Skeletal muscle satellite cell (primary cell): ENCODE measurements around the gene MYO15A. TPM values are rescaled to one million over a fixed set of nuclear protein-coding genes. Genes with fewer than 3 reads are reported as not detected.

Experiments used
- H3K27me3 ChIP-seq: 2 replicates; pipeline ENCODE4 v1.7.0; 2013; ENCODE audit warnings: low read length; ENCODE audit not compliant: control insufficient read depth, insufficient read depth
- H3K36me3 ChIP-seq: 2 replicates; pipeline ENCODE4 v1.7.0; 2013; ENCODE audit warnings: mild to moderate bottlenecking, control low read depth, low read length; ENCODE audit not compliant: insufficient read depth
- H3K4me1 ChIP-seq: 2 replicates; pipeline ENCODE4 v1.7.0; 2013; ENCODE audit warnings: low read length; ENCODE audit not compliant: control insufficient read depth, insufficient read depth
- H3K4me2 ChIP-seq: 2 replicates; pipeline ENCODE4 v1.7.0; 2013; ENCODE audit warnings: mild to moderate bottlenecking, low read length
- H3K4me3 ChIP-seq: 2 replicates; pipeline ENCODE4 v1.7.0; 2013; ENCODE audit warnings: low read length
- H3K9ac ChIP-seq: 2 replicates; pipeline ENCODE4 v1.7.0; 2013; ENCODE audit warnings: mild to moderate bottlenecking, low read depth, low read length, moderate library complexity
- H3K9me3 ChIP-seq: replicated peaks from 2 replicates; pipeline ENCODE4 v1.7.0; 2013; ENCODE audit warnings: mild to moderate bottlenecking, control low read depth, low read length
- total RNA-seq: library from RNA; depleted of rRNA; stranded (reverse); fragments of >200 nt; gene quantifications from 2 replicates; pipeline ENCODE4 v1.2.3, GENCODE V29; 2012; rRNA removed

MYO15A gene, protein sequence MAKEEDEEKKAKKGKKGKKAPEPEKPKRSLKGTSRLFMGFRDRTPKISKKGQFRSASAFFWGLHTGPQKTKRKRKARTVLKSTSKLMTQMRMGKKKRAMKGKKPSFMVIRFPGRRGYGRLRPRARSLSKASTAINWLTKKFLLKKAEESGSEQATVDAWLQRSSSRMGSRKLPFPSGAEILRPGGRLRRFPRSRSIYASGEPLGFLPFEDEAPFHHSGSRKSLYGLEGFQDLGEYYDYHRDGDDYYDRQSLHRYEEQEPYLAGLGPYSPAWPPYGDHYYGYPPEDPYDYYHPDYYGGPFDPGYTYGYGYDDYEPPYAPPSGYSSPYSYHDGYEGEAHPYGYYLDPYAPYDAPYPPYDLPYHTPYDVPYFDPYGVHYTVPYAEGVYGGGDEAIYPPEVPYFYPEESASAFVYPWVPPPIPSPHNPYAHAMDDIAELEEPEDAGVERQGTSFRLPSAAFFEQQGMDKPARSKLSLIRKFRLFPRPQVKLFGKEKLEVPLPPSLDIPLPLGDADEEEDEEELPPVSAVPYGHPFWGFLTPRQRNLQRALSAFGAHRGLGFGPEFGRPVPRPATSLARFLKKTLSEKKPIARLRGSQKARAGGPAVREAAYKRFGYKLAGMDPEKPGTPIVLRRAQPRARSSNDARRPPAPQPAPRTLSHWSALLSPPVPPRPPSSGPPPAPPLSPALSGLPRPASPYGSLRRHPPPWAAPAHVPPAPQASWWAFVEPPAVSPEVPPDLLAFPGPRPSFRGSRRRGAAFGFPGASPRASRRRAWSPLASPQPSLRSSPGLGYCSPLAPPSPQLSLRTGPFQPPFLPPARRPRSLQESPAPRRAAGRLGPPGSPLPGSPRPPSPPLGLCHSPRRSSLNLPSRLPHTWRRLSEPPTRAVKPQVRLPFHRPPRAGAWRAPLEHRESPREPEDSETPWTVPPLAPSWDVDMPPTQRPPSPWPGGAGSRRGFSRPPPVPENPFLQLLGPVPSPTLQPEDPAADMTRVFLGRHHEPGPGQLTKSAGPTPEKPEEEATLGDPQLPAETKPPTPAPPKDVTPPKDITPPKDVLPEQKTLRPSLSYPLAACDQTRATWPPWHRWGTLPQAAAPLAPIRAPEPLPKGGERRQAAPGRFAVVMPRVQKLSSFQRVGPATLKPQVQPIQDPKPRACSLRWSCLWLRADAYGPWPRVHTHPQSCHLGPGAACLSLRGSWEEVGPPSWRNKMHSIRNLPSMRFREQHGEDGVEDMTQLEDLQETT (N-terminal part only)
- total RNA-seq: under 0.01 and 0.51 TPM in 2 replicates

DNA sequence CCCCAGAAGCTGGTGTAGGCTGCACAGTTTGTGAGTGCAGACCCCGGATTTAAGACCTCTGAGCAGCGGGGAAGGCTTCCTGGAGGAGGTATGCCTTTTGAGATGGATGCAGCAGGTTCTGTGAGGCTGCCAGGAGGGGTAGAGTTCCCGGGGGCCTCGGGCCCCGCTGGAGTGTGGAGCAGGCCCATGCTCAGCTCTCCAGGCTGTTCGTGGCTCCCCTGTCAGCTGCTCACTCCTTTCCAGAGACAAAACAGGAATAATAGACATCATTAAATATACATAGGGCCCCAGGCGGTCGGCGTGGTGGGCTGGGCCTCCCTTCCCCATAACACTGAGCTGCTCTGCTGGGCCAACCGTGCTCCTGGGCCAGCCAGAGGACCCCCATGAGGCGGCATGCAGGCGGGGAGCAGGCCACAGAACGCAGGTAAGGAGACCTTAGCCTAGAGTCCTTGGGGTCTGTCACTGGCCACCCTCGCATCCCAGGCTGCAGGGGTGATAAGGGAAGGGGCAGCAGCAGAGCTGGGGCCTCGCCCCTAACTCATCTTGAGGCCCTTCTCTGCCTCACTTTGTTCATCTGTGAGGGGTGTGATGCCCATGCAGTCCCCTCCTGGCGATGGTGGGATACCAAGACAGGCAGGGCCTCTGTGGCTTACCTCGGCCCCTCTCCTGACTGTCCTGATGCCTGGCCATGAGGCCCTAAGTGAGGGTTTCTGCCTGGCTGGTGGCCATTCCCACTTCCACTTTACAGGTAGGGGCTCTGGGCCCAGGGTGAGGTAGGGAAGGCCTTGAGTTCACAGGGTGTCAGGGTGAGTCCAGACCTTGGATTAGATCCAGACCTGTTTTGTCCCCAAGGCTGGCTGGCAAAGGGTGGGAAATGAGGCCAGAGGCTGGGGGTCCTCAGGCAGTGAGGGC, at the start of gene MYO15A:
MYO15A (plus strand) TSS at position 356 of the 912 bp plus-strand sequence. CDS start 10,045 bp downstream, outside the sequence.
- Histone ChIP-seq H3K27me3 (no peaks in the 10 kb centered on the region), H3K4me3 (no peak within 1 kb of the TSS), H3K9me3 (no peaks in the 10 kb centered on the region), H3K4me2 (no peak within 1 kb of the TSS), H3K36me3 (peaks cover 12% of the 10 kb centered on the region), H3K4me1 (no peaks in the 10 kb centered on the region), H3K9ac (no peak within 1 kb of the TSS)

DNA sequence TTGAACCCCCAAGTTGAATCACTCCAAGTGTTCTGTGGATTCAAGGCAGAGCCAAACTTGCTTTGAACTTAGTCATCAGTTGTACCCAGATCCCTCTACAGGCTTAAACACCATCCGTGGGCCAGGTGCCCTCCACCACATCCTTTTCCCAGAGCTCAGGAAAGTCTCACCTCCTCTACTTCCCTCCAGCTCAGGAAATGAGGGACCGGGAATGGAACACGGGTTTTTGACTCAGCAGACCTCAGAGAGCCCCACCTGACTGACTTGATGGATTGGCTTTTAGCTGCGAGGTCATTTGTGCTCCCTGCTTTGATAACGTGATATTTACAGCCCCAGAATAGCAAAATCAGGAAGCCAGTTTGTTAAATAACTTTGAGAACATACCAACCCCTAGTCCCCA, 49.3 kb upstream of the MYO15A start:
- Histone ChIP-seq H3K36me3 (peaks cover 47% of the 10 kb centered on the region), H3K27me3 (no peaks in the 10 kb centered on the region), H3K4me1 (no peaks in the 10 kb centered on the region), H3K9ac (no peak overlapping the region), H3K4me3 (no peak overlapping the region), H3K9me3 (no peaks in the 10 kb centered on the region), H3K4me2 (no peak overlapping the region)

DNA sequence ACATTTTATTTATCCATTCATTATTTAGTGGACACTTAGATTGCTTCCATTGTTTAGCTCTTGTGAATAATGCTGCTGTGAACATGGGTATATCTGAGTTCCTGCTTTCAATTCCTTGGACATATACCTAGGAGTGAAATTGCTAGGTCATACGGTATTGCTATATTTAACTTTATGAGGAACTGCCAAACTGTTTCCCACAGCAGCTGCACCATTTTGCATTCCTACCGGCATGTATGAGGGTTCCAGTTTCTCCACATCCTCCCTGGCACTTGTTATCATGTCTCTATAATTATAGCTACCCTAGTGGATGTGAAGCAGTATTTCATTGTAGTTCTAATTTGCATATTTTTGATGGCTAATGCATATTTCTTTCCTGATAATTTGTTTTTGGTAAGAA, 44.5 kb upstream of the MYO15A start:
- Histone ChIP-seq H3K4me3 (no peak overlapping the region), H3K27me3 (no peaks in the 10 kb centered on the region), H3K4me2 (no peak overlapping the region), H3K9me3 (no peaks in the 10 kb centered on the region), H3K9ac (no peak overlapping the region), H3K36me3 (peaks cover 43% of the 10 kb centered on the region), H3K4me1 (no peaks in the 10 kb centered on the region)

DNA sequence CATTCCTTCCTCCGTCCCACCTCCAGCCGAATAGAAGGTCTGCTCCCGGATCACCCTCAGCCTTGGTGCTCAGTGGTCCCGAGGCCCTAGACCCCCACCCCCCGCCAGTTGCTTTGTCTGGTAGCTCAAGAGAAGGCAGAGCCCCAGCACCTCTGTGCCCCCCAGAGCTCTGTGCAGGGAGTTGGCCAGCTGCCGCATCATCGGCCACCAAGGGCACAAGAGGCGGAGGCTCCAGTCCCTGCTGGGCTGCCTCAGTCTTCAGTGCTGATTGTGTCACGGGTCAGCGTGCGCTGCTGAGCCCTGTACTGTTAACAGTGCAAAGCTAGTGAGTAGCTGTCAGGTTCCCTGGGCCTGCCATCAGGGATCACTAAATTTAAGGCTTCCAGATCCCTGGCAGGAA, 43.0 kb upstream of the MYO15A start:
- H3K36me3 ChIP-seq: peaks cover 37% of the 10 kb centered on the region
- H3K4me2 ChIP-seq: no peak overlapping the region
- H3K9me3 ChIP-seq: no peaks in the 10 kb centered on the region
- no peaks in the 10 kb centered on the region for H3K27me3 ChIP-seq
- H3K9ac ChIP-seq: no peak overlapping the region
- H3K4me3 ChIP-seq: no peak overlapping the region
- peaks cover 1% of the 10 kb centered on the region for H3K4me1 ChIP-seq

DNA sequence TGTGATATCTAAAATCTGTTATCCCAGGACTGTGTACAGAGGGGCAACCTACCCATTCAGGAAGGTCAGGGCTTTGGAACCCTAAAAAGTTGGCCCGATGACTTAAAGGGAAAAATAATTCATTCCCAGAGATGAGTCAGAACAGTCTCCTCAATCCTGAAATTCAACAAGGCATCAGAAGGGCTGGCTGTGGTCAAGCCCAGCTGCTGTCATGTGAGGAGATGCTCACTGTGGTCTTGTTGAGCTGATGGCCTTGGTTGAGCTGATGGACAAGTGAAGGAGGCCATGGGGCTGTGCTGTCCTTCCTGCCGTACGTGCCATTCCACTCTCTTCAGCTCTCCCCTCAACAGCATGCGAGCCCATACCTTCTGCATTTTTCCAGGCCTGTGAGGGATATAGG, 41.7 kb upstream of the MYO15A start:
- Histone ChIP-seq H3K4me2 (no peak overlapping the region), H3K27me3 (no peaks in the 10 kb centered on the region), H3K36me3 (peaks cover 28% of the 10 kb centered on the region), H3K9me3 (no peaks in the 10 kb centered on the region), H3K4me1 (peaks cover 9% of the 10 kb centered on the region), H3K9ac (no peak overlapping the region), H3K4me3 (no peak overlapping the region)

DNA sequence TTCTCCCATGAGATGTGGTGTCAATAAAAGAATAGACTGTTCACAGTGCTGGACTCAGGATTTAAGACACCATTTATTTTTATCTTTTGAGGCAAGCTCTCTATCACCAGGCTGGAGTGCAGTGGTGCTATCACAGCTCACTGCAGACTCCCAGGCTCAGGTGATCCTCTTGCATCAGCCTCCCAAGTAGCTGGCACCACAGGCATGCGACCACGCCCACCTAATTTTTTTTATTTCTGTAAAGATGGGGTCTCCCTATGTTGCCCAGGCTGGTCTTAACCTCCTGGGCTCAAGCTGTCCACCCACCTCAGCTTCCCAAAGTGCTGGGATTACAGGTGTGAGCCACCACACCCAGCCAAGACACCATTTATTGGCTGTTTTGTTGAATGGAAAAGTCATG, 39.5 kb upstream of the MYO15A start:
- H3K4me2 ChIP-seq: no peak overlapping the region
- peaks cover 9% of the 10 kb centered on the region for H3K4me1 ChIP-seq

DNA sequence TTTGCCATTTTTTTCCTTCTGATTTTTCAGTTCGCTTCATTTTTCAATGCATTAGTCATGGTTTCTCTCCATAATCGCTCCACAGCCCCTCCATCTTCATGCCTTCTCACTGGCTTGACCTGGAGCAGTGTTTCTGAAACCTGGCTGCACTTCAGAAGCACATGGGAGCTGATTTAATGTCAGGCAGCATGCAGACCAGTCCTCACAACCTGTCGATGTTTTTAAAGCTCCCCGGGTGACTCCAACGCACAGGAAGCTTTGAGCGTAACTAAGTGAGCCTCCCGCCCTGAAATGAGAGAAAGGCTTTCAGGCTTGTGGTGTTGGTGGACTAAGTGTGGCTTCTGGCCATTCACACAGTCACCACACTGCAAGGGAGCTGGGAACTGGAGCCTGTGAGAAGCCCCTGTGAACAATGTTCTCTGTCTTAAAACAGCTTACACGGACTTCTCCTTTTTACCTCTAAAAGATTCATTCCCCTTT, 37.7 kb upstream of the MYO15A start:
- peaks cover 9% of the 10 kb centered on the region for H3K4me1 ChIP-seq
- H3K9ac ChIP-seq: no peak overlapping the region
- H3K27me3 ChIP-seq: peaks cover 7% of the 10 kb centered on the region
- H3K4me3 ChIP-seq: peak overlapping the region; percentile 46
- H3K36me3 ChIP-seq: peaks cover 7% of the 10 kb centered on the region
- H3K9me3 ChIP-seq: no peaks in the 10 kb centered on the region
- H3K4me2 ChIP-seq: peak overlapping the region; percentile 74

More for the DNA sequence above, 39.5 kb upstream of the MYO15A start:
- no peak overlapping the region for H3K4me3 ChIP-seq
- no peaks in the 10 kb centered on the region for H3K27me3 ChIP-seq
- H3K9ac ChIP-seq: no peak overlapping the region
- peaks cover 21% of the 10 kb centered on the region for H3K36me3 ChIP-seq
- H3K9me3 ChIP-seq: no peaks in the 10 kb centered on the region

DNA sequence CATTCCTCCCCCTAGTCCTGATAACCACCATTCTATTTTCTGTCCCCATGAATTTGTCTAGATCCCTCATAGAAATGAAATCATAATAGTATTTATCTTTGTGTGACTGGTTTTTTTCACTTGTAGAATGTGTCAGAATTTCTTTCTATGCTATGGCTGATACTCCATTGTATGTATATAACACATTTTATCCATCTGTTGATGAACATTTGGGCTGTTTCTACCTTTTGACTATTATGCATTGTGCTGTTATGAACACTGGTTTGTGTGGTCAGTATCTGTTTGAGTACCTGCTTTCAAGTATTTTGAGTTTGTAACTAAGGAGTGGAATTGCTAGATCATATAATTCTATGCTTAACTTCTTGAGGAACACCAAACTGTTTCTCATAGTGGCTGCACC, 36.8 kb upstream of the MYO15A start:
- Histone ChIP-seq H3K36me3 (peaks cover under 1% of the 10 kb centered on the region), H3K4me2 (no peak overlapping the region), H3K4me3 (no peak overlapping the region), H3K4me1 (peaks cover 9% of the 10 kb centered on the region), H3K9me3 (no peaks in the 10 kb centered on the region), H3K9ac (no peak overlapping the region), H3K27me3 (peaks cover 13% of the 10 kb centered on the region)

DNA sequence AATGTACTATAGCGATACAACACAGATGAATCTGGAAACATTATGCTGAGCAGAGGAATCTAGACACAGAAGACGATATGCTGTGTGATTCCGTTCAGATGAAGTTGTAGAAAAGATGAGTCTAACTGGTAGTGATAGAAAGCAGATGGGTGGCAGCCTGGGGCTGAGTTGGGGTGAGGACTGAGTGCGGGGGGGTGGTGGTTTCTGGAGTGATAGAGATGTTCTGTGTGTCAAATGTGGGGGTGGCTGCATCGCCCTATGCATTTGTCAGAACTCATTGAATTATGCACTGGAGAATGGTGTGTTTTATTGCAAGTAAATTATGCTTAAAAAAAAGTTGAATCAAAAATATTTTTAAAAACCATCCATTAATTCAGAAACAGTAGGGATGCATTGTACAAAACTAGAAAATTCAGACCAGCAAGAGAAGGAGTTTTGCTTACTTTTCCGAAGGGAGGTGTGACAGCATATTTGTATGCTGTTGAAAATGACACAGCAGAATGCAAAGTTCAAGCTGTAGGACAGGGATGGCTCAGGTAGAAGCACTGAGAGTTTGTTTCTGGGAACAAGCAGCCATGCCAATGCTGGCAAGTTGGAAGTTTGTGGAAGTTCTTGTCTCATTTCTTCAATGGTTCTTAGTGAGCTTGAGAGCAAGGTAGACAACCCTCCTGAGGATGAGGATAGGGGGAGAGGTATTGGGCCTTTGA, 33.8 kb upstream of the MYO15A start:
- Histone ChIP-seq H3K9ac (no peak overlapping the region), H3K4me2 (no peak overlapping the region), H3K4me3 (no peak overlapping the region), H3K4me1 (peaks cover 9% of the 10 kb centered on the region), H3K27me3 (peaks cover 23% of the 10 kb centered on the region), H3K9me3 (no peaks in the 10 kb centered on the region), H3K36me3 (no peaks in the 10 kb centered on the region)

DNA sequence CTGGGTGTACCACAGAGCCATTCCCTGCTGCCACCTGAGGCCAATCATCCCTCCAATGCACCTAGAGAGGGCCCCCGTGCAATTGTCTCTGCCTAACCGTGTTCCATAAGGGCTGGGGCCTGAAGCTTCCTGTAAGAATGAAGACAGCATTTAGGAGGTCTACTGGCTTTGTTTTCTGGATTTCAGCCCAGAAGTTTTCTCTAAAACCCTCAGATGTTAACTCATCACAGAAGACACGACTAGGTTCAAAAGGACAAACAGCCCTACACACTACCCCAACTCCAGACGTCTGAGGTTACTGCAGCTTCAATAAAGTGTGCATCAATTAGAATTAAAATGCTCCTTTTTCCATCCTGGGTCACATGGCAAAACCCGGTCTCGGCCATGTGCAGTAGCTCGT, 31.6 kb upstream of the MYO15A start:
- H3K27me3 ChIP-seq: peaks cover 23% of the 10 kb centered on the region
- no peak overlapping the region for H3K4me2 ChIP-seq
- no peak overlapping the region for H3K9ac ChIP-seq
- H3K36me3 ChIP-seq: no peaks in the 10 kb centered on the region
- no peaks in the 10 kb centered on the region for H3K4me1 ChIP-seq
- H3K4me3 ChIP-seq: no peak overlapping the region
- H3K9me3 ChIP-seq: no peaks in the 10 kb centered on the region
